GM21423 (cell line): Measurements from ENCODE around the gene CCNJL.

Experiments
- ATAC-seq: cut with Tn5 transposase; IDR thresholded peaks from one replicate; pipeline ENCODE4 v1.9.1; 2021; ENCODE audit warnings: mild to moderate bottlenecking, moderate library complexity; ENCODE audit not compliant: unreplicated experiment

CCNJL gene

GRCh38 chr5:160293386-160293785, 19.0 kb downstream of the CCNJL start:
- ATAC-seq = no peak

- ATAC-seq = no peak
Measured at GRCh38 chr5:160291467-160291866, 20.9 kb downstream of the CCNJL start.

- no peak for ATAC-seq
Measured at GRCh38 chr5:160290751-160291150, 21.6 kb downstream of the CCNJL start.

GRCh38 chr5:160289721-160290120, 22.6 kb downstream of the CCNJL start:
- ATAC-seq = no peak

- ATAC-seq = no peak
Measured at GRCh38 chr5:160289356-160289651, 23.1 kb downstream of the CCNJL start.

DNA sequence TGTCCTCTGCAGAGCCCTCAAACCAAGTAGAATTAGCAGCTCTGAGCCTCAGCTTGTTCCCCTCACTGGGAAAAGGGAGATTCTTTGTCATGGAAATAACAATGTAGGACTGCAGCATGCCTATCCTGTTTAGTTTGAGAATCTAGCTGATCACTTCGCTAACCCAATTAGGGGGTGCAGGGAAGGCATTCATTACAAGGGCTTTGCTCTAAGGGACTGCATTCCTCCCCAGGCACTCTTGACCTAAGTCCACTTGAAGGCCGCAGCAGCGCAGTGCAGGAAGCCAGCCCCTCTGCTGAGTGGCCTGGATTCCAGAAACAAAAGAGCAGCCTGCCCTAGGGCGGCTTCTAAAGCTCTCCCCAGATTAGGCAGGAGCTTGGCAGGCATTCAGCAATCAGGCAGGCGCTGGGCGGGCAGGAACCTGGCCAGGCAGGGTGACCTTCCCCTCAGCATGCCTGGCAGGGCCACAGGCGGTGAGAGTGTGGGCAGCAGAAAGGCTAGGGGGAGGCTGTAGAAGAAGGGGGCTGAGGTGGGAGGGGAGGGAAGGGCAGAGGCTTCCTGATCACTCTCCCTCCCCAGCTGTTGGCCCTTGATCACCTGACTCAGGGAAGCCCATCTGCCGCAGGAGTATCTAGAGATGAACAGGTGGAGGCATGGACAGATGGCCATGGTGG, 24.8 kb downstream of the CCNJL start:
- no peak for ATAC-seq

GRCh38 chr5:160286947-160287346, 25.4 kb downstream of the CCNJL start:
- ATAC-seq = no peak

DNA sequence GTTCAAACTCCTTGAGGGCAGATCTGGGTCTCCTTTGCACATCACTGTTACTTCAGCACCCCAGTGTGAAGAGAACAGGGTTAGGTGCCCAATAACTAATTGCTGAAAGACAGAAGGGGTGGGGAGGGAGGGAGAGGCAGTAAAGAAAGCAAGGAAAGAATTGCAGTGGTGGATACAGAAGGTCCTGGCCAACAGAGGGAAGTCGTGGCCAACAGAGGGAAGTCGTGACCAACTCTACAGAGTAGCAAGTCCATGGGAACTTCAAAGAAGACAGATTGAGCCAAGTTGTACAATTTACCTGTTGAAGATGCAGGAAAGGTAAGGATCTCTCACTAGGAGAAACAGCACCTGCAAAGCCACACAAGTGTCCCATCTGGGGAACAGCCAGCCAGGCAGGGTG, 27.0 kb downstream of the CCNJL start:
- no peak for ATAC-seq

- ATAC-seq = no peak
Measured at GRCh38 chr5:160284291-160284873, 28.0 kb downstream of the CCNJL start.

- ATAC-seq = no peak
Measured at GRCh38 chr5:160281275-160281674, 31.1 kb downstream of the CCNJL start.

DNA sequence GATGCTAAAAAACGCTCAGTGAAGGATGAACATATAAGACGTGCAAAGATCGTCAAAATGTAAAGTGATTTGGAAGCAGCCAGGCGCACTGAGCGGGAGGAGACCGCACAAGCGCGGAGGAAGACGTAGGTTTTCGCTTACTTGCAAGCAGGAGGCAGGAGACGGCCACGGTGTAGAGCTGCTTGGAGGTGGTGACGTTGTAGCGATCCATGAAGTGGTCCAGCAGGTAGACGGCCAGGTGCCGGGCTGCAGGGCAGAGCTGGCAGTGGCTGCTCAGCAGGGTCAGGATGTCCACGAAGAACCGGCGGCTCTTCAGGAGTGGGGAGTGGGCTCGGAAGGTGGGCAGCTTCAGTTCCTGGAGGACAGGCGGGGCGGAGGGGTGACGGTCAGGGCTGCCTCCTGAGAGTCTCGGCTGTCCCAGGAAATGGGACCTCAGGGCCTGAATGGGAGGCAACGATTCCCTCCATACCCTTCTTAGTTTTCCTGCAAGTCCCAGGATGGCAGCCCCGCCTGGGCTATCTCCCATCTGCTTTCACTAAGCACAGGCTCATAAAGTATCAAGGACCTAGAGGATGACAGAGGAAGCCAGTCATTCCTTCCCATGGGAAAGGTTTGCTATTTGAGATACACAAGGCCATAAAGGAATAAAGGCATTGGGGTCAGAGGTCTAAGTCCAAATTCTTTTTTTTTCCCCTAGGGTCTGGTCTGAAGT, 31.8 kb downstream of the CCNJL start:
- ATAC-seq = no peak

DNA sequence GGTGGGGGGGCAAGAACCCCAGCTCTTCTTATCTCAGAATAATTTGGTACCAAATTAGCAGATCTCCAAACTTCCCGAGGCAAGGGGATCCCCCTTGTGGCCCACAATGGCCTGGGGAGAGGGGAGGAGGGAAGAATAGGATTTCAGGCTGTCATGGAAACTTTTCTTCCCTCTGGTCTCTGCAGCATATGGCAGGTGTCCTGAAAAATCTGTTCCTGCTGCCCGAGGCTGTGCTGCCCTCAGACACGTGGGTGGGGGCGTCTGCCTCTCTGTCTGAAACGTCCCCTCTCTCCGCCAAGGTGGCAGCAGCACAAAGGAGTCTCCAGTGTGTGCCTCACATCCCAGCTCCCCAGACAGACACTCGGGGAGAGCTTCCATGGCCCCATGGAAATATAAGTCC, 34.0 kb downstream of the CCNJL start:
- ATAC-seq = no peak

GRCh38 chr5:160274483-160274931, 37.9 kb downstream of the CCNJL start:
- no peak for ATAC-seq

DNA sequence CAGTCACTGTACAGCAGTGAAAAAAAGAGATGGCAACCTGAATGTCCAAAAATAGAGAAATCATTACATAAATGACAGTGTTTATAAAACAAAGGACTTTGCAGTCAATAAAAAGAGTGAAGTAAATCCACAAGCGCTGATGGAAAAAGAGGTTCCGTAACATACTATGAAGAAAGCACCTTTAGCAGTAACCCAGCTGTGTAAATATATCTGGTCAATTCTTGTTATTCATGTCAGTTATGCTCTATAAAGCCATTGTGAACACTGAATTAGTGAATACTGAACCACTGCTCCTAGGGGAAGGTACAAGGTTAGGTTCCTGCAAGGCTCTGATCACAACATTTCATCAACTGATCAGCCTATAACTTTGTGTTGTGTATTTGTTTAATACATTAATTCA, 39.5 kb downstream of the CCNJL start:
- no peak for ATAC-seq

GRCh38 chr5:160272264-160272663, 40.1 kb downstream of the CCNJL start:
- no peak for ATAC-seq

DNA sequence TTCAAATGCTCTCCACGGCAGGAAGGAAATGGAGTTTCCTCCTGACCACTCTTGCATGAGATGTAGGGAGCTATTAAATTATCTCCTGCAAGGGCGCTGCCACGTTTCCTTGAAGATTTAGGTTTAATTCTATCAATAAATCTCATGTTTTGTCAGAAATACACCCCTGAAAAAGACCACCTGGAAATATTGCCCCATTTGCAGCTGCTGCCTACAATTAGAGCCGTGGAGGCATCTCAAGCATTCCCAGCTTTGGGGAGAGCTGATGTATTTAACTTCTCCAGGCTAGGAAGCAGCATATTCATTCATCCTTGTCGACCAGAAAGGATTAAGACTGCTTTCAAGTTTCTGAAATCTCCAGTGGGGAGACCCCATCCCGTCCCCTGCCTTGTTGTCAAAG, 40.5 kb downstream of the CCNJL start:
- no peak for ATAC-seq

- peak; percentile 75 for ATAC-seq
Measured at GRCh38 chr5:160271396-160271795, 41.0 kb downstream of the CCNJL start.

GRCh38 chr5:160270704-160271103, 41.7 kb downstream of the CCNJL start:
- ATAC-seq = no peak

DNA sequence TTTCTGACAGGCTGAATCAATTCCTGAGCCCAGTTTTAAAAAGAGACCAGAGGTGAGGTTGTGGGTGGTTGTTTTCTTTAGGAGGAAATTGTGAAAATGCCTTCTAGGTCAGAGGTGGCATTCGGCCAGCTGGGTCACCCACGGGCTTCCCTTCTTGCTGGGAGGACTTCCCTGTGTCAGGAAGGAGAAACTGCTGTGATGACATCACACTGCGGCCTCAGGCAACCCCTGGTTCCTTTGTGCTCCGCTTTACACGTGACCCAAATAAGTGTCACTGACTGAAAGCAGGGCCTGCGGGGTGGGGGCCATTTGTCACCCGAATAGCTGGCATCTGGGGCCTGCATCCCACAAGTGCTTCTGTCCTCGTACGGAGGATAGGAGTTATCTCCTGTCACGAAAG, 43.3 kb downstream of the CCNJL start:
- no peak for ATAC-seq

DNA sequence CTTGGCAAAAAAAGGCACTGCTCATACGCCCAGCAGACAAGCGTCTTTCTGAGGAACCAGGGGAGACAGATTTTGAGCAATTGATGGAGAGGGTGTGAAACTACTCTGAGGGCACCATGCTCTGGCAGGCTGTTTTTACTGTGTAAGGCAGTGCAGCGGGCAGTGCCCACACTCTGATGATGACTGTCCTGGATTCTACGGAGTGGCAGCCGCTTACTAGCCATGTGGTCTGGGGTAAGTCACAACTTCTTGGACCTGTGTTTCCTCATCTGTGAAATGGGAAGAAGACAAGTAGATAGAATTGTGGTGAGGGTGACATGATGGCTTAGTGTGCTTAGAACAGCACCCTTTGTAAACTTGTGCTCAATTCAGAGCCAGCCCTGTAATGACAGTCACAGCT, 44.2 kb downstream of the CCNJL start:
- no peak for ATAC-seq

DNA sequence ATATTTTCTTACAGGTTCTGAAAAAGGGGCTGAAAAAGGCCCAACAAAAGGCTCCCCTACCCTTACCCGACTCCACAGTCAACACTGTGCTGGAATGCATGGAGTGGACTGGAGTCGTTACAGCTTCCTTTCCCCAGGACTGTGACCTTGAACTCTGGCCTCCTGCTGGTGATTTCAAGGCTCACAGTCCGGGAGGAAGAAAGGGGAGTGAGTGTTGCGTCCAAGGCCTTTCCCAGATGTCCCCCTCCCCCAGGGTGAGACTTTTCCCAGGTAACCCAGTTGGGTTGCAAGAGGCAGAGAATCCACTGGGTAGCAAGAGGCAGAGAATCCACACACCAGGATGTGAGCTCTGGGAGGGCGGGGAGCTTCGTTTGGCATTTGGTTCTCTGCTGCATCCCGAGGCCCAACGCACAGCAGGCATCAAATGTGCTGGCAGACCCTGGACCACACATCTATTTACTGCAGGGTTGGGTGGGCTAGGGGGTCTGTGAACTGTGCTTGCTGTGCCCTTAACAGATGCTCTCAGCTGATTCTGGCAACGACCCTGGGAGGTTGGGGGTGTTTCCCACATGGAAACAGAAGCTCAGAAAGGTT, 45.5 kb downstream of the CCNJL start:
- ATAC-seq = no peak

DNA sequence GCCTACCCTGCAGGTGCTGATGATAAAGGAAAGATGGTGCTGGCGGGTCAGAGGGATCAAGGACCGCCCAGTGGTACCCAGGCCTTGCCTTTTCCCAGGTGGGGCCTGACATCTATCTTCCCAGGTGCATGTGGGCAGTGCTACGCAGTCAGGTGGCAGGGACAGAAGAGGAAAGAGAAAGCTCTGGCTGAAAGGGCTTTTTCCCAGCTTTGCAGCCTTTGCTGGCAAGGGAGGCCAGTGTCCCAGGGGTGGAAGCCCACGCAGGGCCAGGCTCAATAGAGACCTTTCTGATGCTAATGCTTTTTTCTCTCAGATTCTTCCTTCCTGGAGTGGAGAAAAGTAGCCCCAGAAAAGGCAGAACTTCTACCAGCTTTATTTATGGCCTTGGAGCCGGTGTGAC, 46.3 kb downstream of the CCNJL start:
- ATAC-seq = no peak
